ENCODE data around the gene FAT1. TPM values are rescaled to one million over a fixed set of nuclear protein-coding genes. Genes with fewer than 3 reads are reported as not detected.

Gene FAT1
- total and polyA plus RNA-seq, 9 of the 15 experiments (the other 6 are each of a cell fraction or from before 2014, with no cell fraction given) = 6.0 to 38.4 (median 21.4) TPM

DNA sequence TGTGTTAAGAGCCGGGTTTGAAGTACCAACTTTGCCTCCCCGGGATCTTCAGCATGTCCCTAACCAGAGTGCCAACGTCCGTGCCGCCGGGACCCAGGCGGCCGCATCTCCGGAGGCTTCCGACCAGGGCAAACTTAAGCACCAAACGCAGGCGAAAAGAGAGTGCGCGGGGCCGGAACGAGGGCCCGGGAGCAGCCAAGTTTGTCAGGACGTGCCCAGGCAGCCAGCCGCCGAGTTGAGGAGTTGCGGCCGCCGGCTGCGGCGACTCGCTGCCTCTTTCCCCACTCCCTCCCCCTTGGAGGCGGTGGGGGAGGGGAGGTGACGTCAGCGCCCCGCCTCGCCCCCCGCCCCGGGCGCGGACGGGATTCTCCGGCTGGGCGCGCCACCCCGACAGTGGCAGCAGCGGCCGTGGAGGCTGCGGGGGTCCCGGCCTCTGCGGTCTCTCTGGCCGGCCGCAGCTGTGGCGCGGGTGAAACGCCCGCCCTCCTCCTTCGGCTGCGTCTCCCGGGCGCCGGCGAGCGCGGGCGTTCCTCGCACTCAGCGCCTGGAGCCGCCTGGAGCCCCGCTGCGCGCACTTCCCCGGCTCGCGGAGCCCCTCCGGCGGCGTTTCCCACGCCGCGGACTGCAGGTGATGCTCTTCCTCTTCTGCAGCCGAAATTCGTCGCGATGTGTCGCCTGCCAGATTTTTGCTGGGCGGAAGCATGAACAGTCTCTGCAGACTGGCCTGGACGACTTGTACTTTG is 2.9 kb upstream of the FAT1 start (continued):
- TF ChIP-seq ZNF280A (IDR thresholded peaks at IDR 0.05; ENCODE audit: low read depth, partially characterized antibody) (no peak), XRCC3 (IDR thresholded peaks at IDR 0.05) (no peak), POU5F1 (IDR thresholded peaks at IDR 0.05; ENCODE audit: borderline replicate concordance, low read depth, low read length, partially characterized antibody) (no peak), ZBTB7A (IDR thresholded peaks at IDR 0.05; ENCODE audit: borderline replicate concordance, control insufficient read depth, low read depth, low read length) (peak; percentile 64; the same call in 1 of the 2 replicates), HNRNPLL (IDR thresholded peaks at IDR 0.05; ENCODE audit: low read depth, low read length, poor library complexity, severe bottlenecking) (peak; percentile 45), PCBP1 (IDR thresholded peaks at IDR 0.05; ENCODE audit: low read depth, low read length, poor library complexity, severe bottlenecking) (peak; percentile 43), NELFE (IDR thresholded peaks at IDR 0.05; ENCODE audit: insufficient read depth, insufficient read length) (no peak), ARID2 (IDR thresholded peaks at IDR 0.05) (no peak), FOXA1 (IDR thresholded peaks at IDR 0.05; ENCODE audit: borderline replicate concordance) (no peak), REST (IDR thresholded peaks at IDR 0.05; ENCODE audit: borderline replicate concordance) (0 out of 2 replicates have a peak, but pooled peaks have one; percentile 7), REST (CRISPR knock-in tag; IDR thresholded peaks at IDR 0.05; ENCODE audit: low read depth) (no peak), ZNF146 (CRISPR knock-in tag; IDR thresholded peaks at IDR 0.05; ENCODE audit: unreplicated experiment) (no peak), FOSL1 (tag; conservative IDR thresholded peaks at IDR 0.05) (no peak)
- TF ChIP-seq, protein P1, sequence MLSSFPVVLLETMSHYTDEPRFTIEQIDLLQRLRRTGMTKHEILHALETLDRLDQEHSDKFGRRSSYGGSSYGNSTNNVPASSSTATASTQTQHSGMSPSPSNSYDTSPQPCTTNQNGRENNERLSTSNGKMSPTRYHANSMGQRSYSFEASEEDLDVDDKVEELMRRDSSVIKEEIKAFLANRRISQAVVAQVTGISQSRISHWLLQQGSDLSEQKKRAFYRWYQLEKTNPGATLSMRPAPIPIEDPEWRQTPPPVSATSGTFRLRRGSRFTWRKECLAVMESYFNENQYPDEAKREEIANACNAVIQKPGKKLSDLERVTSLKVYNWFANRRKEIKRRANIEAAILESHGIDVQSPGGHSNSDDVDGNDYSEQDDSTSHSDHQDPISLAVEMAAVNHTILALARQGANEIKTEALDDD (IDR thresholded peaks at IDR 0.05) = no peak
- TF ChIP-seq, protein P2, sequence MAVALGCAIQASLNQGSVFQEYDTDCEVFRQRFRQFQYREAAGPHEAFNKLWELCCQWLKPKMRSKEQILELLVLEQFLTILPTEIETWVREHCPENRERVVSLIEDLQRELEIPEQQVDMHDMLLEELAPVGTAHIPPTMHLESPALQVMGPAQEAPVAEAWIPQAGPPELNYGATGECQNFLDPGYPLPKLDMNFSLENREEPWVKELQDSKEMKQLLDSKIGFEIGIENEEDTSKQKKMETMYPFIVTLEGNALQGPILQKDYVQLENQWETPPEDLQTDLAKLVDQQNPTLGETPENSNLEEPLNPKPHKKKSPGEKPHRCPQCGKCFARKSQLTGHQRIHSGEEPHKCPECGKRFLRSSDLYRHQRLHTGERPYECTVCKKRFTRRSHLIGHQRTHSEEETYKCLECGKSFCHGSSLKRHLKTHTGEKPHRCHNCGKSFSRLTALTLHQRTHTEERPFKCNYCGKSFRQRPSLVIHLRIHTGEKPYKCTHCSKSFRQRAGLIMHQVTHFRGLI (CRISPR knock-in tag; IDR thresholded peaks at IDR 0.05) = no peak
